Measurements from ENCODE around the gene BCL7C. TPM values are rescaled to one million over a fixed set of nuclear protein-coding genes. Genes with fewer than 3 reads are reported as not detected.

BCL7C gene
- total RNA-seq, 1 experiment from 2014 or later = 28.2 TPM

- CTCF ChIA-PET = no interaction called here
- H3K4me3 ChIP-seq (ENCODE audit: low read depth, low read length, poor library complexity, severe bottlenecking) = no peak overlapping the region
- TF ChIP-seq CTCF (conservative IDR thresholded peaks at IDR 0.05; ENCODE audit: low read depth, low read length) = no peak
- no peak for TF ChIP-seq EZH2 (IDR thresholded peaks at IDR 0.05; ENCODE audit: borderline replicate concordance, low read depth, low read length, poor library complexity, severe bottlenecking)
- BruUV-seq (replicated peaks) = no TSS peak
- POLR2A ChIA-PET (ENCODE audit: low non-redundant PET) = no interaction called here
- DNase-seq (ENCODE audit: low spot score) = no peak
- H3K36me3 ChIP-seq (ENCODE audit: insufficient read depth, low read length, poor library complexity, severe bottlenecking) = peaks cover 15% of the 10 kb centered on the region
- H3K27me3 ChIP-seq (replicated peaks; ENCODE audit: insufficient read depth, low read depth, low read length, poor library complexity) = no peaks in the 10 kb centered on the region
- intact Hi-C loops (cut with micrococcal nuclease; ENCODE audit: unreplicated experiment) = no loop called here
- H3K9me3 ChIP-seq (ENCODE audit: low read depth, low read length, poor library complexity, severe bottlenecking) = no peaks in the 10 kb centered on the region
- H3K4me1 ChIP-seq (ENCODE audit: insufficient read depth, low read length, poor library complexity, severe bottlenecking) = no peaks in the 10 kb centered on the region
- H3K27ac ChIP-seq (ENCODE audit: low read depth, low read length, poor library complexity, severe bottlenecking) = no peak overlapping the region
Measured at GRCh38 chr16:30886145-30886544, 7.7 kb downstream of the BCL7C start.

DNA sequence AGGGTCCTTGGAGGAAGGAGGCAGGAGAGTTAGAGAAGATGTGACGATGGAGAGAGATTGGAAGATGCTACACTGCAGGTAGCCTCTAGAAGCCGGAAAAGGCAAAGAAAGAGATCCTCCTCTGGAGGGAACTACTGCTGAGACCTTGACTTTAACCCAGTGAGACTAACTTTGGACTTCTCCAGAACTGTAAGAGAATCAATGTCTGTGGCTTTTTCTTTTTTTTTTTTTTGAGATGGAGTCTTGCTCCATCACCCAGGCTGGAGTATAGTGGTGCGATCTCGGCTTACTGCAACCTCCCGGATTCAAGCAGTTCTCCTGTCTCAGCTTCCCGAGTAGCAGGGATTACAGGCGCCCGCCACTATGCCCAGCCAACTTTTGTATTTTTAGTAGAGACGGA, 8.7 kb downstream of the BCL7C start:
- ChIA-PET CTCF (no interaction called here), POLR2A (ENCODE audit: low non-redundant PET) (no interaction called here)
- BruUV-seq (replicated peaks) = no TSS peak
- no peak overlapping the region for H3K27ac ChIP-seq (ENCODE audit: low read depth, low read length, poor library complexity, severe bottlenecking)
- no peak overlapping the region for H3K4me3 ChIP-seq (ENCODE audit: low read depth, low read length, poor library complexity, severe bottlenecking)
- intact Hi-C loops (cut with micrococcal nuclease; ENCODE audit: unreplicated experiment) = no loop called here
- H3K27me3 ChIP-seq (replicated peaks; ENCODE audit: insufficient read depth, low read depth, low read length, poor library complexity) = no peaks in the 10 kb centered on the region
- DNase-seq (ENCODE audit: low spot score) = no peak
- H3K9me3 ChIP-seq (ENCODE audit: low read depth, low read length, poor library complexity, severe bottlenecking) = no peaks in the 10 kb centered on the region
- TF ChIP-seq CTCF (conservative IDR thresholded peaks at IDR 0.05; ENCODE audit: low read depth, low read length) = no peak
- no peak for TF ChIP-seq EZH2 (IDR thresholded peaks at IDR 0.05; ENCODE audit: borderline replicate concordance, low read depth, low read length, poor library complexity, severe bottlenecking)
- no peaks in the 10 kb centered on the region for H3K4me1 ChIP-seq (ENCODE audit: insufficient read depth, low read length, poor library complexity, severe bottlenecking)
- H3K36me3 ChIP-seq (ENCODE audit: insufficient read depth, low read length, poor library complexity, severe bottlenecking) = peaks cover 15% of the 10 kb centered on the region

GRCh38 chr16:30884760-30885159, 9.1 kb downstream of the BCL7C start:
- H3K27ac ChIP-seq (ENCODE audit: low read depth, low read length, poor library complexity, severe bottlenecking) = no peak overlapping the region

More at GRCh38 chr16:30884760-30885159, 9.1 kb downstream of the BCL7C start:
- BruUV-seq (replicated peaks) = no TSS peak
- intact Hi-C loops (cut with micrococcal nuclease; ENCODE audit: unreplicated experiment) = no loop called here
- TF ChIP-seq CTCF (conservative IDR thresholded peaks at IDR 0.05; ENCODE audit: low read depth, low read length) (no peak), EZH2 (IDR thresholded peaks at IDR 0.05; ENCODE audit: borderline replicate concordance, low read depth, low read length, poor library complexity, severe bottlenecking) (no peak)
- Histone ChIP-seq H3K36me3 (ENCODE audit: insufficient read depth, low read length, poor library complexity, severe bottlenecking) (peaks cover 15% of the 10 kb centered on the region), H3K27me3 (replicated peaks; ENCODE audit: insufficient read depth, low read depth, low read length, poor library complexity) (no peaks in the 10 kb centered on the region), H3K9me3 (ENCODE audit: low read depth, low read length, poor library complexity, severe bottlenecking) (no peaks in the 10 kb centered on the region), H3K4me3 (ENCODE audit: low read depth, low read length, poor library complexity, severe bottlenecking) (no peak overlapping the region), H3K4me1 (ENCODE audit: insufficient read depth, low read length, poor library complexity, severe bottlenecking) (no peaks in the 10 kb centered on the region)
- ChIA-PET CTCF (no interaction called here), POLR2A (ENCODE audit: low non-redundant PET) (no interaction called here)
- no peak for DNase-seq (ENCODE audit: low spot score)
